SK-N-SH (cell line): ENCODE data around the gene EFCAB8.
"Not testable (repeated sequence)": the region's sequence is repeated elsewhere in the genome, so short reads cannot be mapped to it uniquely, and the experiment has no call there.

Source experiments
- CHD2 ChIP-seq: fragments of 150-350 bp; IDR thresholded peaks from 2 replicates; pipeline ENCODE4 v1.6.1; 2018; ENCODE audit warnings: low read length; ENCODE audit not compliant: partially characterized antibody
- CTCF ChIP-seq: fragments of 200-600 bp; sonication (generic); IDR thresholded peaks from 2 replicates; pipeline ENCODE4 v1.6.1; 2017; ENCODE audit warnings: antibody characterized with exemption, mild to moderate bottlenecking, moderate library complexity
- EP300 ChIP-seq, 2 experiments: IDR thresholded peaks; 2 replicates each; pipeline versions ENCODE4 v1.4.0 to v1.6.1; 2012; ENCODE audit warnings: borderline replicate concordance in 1 of 2, low read depth in 1 of 2, low read length in 1 of 2
- GATA2 ChIP-seq: sonication (generic); formaldehyde crosslinking; IDR thresholded peaks from 2 replicates; pipeline ENCODE4 v1.5.0; 2020; ENCODE audit warnings: mild to moderate bottlenecking, missing genetic modification reagents
- MXI1 ChIP-seq: IDR thresholded peaks from 2 replicates; pipeline ENCODE4 v1.6.1; 2012; ENCODE audit warnings: mild to moderate bottlenecking, low read depth, low read length, improper control_type of control experiment
- POLR2AphosphoS5 ChIP-seq: IDR thresholded peaks from 2 replicates; pipeline ENCODE4 v1.6.1; 2012; ENCODE audit warnings: low read depth, low read length
- SMC3 ChIP-seq: IDR thresholded peaks from 2 replicates; pipeline ENCODE4 v1.6.1; 2012; ENCODE audit warnings: low read depth, low read length, improper control_type of control experiment
- TF ChIP-seq, protein P1 (sequence below): IDR thresholded peaks from 2 replicates; pipeline ENCODE4 v1.4.0; 2012; ENCODE audit warnings: low read depth, borderline replicate concordance

DNA sequence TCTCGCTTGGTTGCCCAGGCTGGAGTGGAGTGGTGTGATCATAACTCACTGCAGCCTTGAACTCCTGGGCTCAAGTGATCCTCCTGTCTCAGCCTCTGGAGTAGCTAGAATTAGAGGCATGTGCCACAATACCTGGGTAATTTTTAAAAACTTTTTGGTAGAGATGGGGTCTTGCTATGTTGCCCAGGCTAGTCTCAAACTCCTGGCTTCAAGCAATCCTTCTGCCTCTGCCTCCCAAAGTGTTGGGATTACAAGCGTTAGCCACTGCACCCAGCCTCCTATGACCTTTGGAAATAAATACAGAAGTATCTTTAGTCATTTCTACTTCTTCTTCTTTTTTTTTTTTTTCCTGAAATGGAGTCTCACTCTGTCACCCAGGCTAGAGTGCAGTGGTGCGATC, 11.8 kb downstream of the EFCAB8 start:
- TF ChIP-seq SMC3; POLR2AphosphoS5; CTCF; GATA2 (CRISPR knock-in tag); CHD2; EP300 (IDR thresholded peaks at IDR 0.05; ENCODE audit: borderline replicate concordance in 1 of 2, low read depth in 1 of 2, low read length in 1 of 2); MXI1: not testable (repeated sequence)
- TF ChIP-seq, protein P1, sequence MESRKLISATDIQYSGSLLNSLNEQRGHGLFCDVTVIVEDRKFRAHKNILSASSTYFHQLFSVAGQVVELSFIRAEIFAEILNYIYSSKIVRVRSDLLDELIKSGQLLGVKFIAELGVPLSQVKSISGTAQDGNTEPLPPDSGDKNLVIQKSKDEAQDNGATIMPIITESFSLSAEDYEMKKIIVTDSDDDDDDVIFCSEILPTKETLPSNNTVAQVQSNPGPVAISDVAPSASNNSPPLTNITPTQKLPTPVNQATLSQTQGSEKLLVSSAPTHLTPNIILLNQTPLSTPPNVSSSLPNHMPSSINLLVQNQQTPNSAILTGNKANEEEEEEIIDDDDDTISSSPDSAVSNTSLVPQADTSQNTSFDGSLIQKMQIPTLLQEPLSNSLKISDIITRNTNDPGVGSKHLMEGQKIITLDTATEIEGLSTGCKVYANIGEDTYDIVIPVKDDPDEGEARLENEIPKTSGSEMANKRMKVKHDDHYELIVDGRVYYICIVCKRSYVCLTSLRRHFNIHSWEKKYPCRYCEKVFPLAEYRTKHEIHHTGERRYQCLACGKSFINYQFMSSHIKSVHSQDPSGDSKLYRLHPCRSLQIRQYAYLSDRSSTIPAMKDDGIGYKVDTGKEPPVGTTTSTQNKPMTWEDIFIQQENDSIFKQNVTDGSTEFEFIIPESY = not testable (repeated sequence)
